Naive thymus-derived CD4-positive, alpha-beta T cell (primary cell): ENCODE measurements around the gene DACT2. TPM values are rescaled to one million over a fixed set of nuclear protein-coding genes. Genes with fewer than 3 reads are reported as not detected.

Source experiments
- ATAC-seq: fragments of 150-1000 bp; cut with Tn5 transposase; 2 replicates; pipeline ENCODE4 v1.10.0; 2021; ENCODE audit warnings: mild to moderate bottlenecking, moderate library complexity
- CTCF ChIA-PET: fragments of 350-600 bp; sonication (Branson Sonifier 250); formaldehyde crosslinking; loops from one replicate; lab custom pipeline; 2021; ENCODE audit warnings: antibody characterized with exemption; lab: Charles Lee
- POLR2A ChIA-PET: fragments of 350-600 bp; sonication (Branson Sonifier 250); formaldehyde crosslinking; loops from one replicate; lab custom pipeline; 2021; ENCODE audit warnings: antibody characterized with exemption, inconsistent platforms; lab: Charles Lee
- DNase-seq, 9 donors: peaks; one replicate each; pipeline versions ENCODE4 v3.0.0 to v3.0.0-alpha.2; 2020 to 2022; ENCODE audit warnings: mixed read lengths in 1 of 9
- H3K27ac ChIP-seq: one replicate; pipeline ENCODE4 v1.7.0; 2013; ENCODE audit warnings: mild to moderate bottlenecking, low read depth, low read length, moderate library complexity
- H3K27me3 ChIP-seq, 2 donors: one replicate each; pipeline ENCODE4 v1.7.0; 2013; ENCODE audit warnings: low read length in 2 of 2, mild to moderate bottlenecking in 2 of 2, moderate library complexity in 2 of 2; ENCODE audit not compliant: control insufficient read depth in 2 of 2, insufficient read depth in 2 of 2
- H3K36me3 ChIP-seq, 3 experiments: 1 replicate in 2 of 3; 2 replicates in 1 of 3; pipeline ENCODE4 v1.7.0; 2013; ENCODE audit warnings: low read length in 3 of 3, mild to moderate bottlenecking in 3 of 3, moderate library complexity in 1 of 3; ENCODE audit not compliant: insufficient read depth in 3 of 3, control insufficient read depth in 2 of 3
- H3K4me1 ChIP-seq, 2 donors: one replicate each; pipeline ENCODE4 v1.7.0; 2013; ENCODE audit warnings: low read length in 2 of 2, mild to moderate bottlenecking in 2 of 2, moderate library complexity in 1 of 2; ENCODE audit not compliant: control insufficient read depth in 2 of 2, insufficient read depth in 2 of 2
- H3K4me3 ChIP-seq: 2 replicates; pipeline ENCODE4 v1.7.0; 2013; ENCODE audit warnings: mild to moderate bottlenecking, low read length
- H3K9me3 ChIP-seq, 3 experiments: 1 replicate in 2 of 3; 2 replicates in 1 of 3; pipeline ENCODE4 v1.7.0; 2013; ENCODE audit warnings: low read length in 3 of 3; ENCODE audit not compliant: control insufficient read depth in 2 of 3
- H3K27ac Mint-ChIP-seq, 9 donors: one replicate each; pipeline ENCODE4 v1.8.0; 2020 to 2022; ENCODE audit warnings: mixed read lengths in 9 of 9, mild to moderate bottlenecking in 8 of 9, moderate library complexity in 5 of 9, inconsistent platforms in 2 of 9
- H3K27me3 Mint-ChIP-seq, 5 donors: one replicate each; pipeline ENCODE4 v1.8.0; 2021 to 2022; ENCODE audit warnings: mixed read lengths in 5 of 5, mild to moderate bottlenecking in 1 of 5
- H3K36me3 Mint-ChIP-seq, 5 donors: one replicate each; pipeline ENCODE4 v1.8.0; 2020 to 2022; ENCODE audit warnings: mixed read lengths in 5 of 5, mild to moderate bottlenecking in 3 of 5, inconsistent platforms in 1 of 5
- H3K4me1 Mint-ChIP-seq, 7 donors: one replicate each; pipeline ENCODE4 v1.8.0; 2020 to 2022; ENCODE audit warnings: mixed read lengths in 7 of 7, mild to moderate bottlenecking in 3 of 7, inconsistent platforms in 1 of 7
- H3K4me3 Mint-ChIP-seq, 10 donors: one replicate each; pipeline ENCODE4 v1.8.0; 2020 to 2022; ENCODE audit warnings: mild to moderate bottlenecking in 10 of 10, mixed read lengths in 10 of 10, moderate library complexity in 6 of 10, inconsistent platforms in 2 of 10
- H3K9me3 Mint-ChIP-seq, 11 donors: one replicate each; pipeline ENCODE4 v1.8.0; 2020 to 2022; ENCODE audit warnings: mixed read lengths in 11 of 11, mild to moderate bottlenecking in 4 of 11, inconsistent platforms in 1 of 11, moderate library complexity in 1 of 11
- intact Hi-C, 2 donors: fragments of 100-400 bp; cut with micrococcal nuclease; formaldehyde crosslinking; loops; one replicate each; pipeline ENCODE4 v1.15.1; 2023
- polyA plus RNA-seq, 2 donors: library from polyadenylated mRNA; unstranded; fragments of 300-500 nt; fragmentation: Illumina TruSeq; gene quantifications; one replicate each; pipeline ENCODE4 v1.2.3, GENCODE V29; 2021
- total RNA-seq, 6 experiments: library from RNA in 5 of 6; stranded (reverse) in 5 of 6; gene quantifications; 1 replicate in 5 of 6; 2 replicates in 1 of 6; pipeline ENCODE4 v1.2.3 and lab custom pipeline; 2021 to 2026

Gene DACT2
- total and polyA plus RNA-seq, 7 experiments from 2014 or later = 0.65 TPM; not detected in 6

DNA sequence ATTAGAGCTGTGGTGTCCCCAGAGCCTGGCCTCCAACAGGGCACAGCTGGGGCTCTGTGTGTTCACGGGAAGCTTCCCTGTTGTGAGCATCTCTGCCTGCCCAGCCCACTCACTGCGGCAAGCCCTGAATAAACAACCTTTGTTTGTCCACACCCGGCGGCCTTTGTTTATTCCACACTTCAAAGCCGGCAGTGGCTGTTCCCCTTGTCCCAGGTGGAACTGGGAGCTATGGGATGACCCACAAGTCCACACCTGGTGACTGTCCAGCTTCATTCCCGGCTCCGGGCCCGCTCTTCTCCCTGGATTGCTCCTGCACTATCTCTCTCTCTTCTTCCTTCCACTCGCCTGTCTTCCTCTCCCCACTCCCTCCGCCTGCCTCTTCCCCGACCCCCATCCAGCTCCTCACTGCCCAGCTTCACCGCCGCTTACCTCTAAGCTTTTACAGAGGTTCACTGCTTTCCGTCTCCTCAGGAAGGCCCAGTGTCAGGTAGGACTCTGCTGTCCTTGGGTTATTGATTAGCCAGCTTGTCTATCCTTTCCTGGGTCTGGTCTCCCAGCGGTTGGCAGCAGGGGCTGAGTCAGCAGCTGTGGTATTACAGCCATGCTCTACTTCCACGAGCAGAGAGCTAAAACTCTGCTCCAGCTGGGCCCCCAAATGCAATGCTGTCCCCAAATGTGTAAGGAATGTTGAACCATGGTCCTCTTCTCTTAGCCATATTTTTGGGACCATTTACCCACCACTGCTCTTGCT lies 17.8 kb downstream of the DACT2 start:
- CTCF ChIA-PET = no interaction called here
- Histone ChIP-seq H3K27ac (no peak overlapping the region), H3K4me1 (no peaks in the 10 kb centered on the region), H3K4me3 (no peak overlapping the region), H3K27me3 (no peaks in the 10 kb centered on the region), H3K36me3 (no peaks in the 10 kb centered on the region), H3K9me3 (no peaks in the 10 kb centered on the region)
- no peaks in the 10 kb centered on the region for H3K4me1 Mint-ChIP-seq
- intact Hi-C loops = no loop called here
- no peak for DNase-seq
- H3K36me3 Mint-ChIP-seq = no peaks in the 10 kb centered on the region
- H3K27ac Mint-ChIP-seq = no peak overlapping the region
- H3K9me3 Mint-ChIP-seq = no peaks in the 10 kb centered on the region
- peaks cover 0 to 49% (median 10%) of the 10 kb centered on the region in 5 donors for H3K27me3 Mint-ChIP-seq
- no peak overlapping the region for H3K4me3 Mint-ChIP-seq
- POLR2A ChIA-PET = no interaction called here
- ATAC-seq = no peak

DNA sequence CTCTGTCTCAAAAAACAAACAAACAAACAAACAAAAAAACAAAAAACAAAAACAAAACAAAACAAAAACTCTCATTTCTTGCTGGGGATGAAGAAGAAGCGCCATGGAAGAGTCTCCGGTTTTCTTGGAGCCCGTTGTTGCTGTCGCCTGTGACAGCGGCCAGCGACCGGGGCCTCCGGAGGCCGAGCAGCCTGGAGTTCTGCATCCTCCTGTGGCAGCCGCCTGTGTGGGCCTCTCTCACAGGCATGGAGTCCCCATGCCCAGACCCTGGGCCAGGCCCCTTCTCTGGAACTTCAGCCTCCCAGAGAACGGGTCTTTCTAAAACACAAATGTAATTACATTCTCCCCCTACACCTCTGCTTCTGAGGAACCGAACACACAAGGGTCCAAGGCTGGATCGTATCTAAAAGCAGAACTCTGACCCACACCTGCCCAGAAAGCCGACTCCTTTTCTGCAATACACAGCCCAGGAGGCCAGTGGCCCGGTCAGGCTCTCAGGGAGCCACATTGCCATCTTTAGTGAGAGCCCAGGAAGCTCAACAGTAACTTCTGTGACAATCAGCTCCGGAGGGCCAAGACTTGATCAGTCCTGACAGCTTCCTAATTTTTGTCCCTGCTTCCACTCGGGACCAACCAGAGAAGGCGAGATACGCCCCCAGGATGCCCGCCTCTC lies 18.5 kb downstream of the DACT2 start:
- no peak for ATAC-seq
- H3K27me3 Mint-ChIP-seq = peaks cover 0 to 49% (median 12%) of the 10 kb centered on the region in 5 donors
- intact Hi-C loops = no loop called here

GRCh38 chr6:168299541-168300511 lies 19.8 kb downstream of the DACT2 start:
- H3K36me3 Mint-ChIP-seq = no peaks in the 10 kb centered on the region
- H3K9me3 ChIP-seq = no peaks in the 10 kb centered on the region
- POLR2A ChIA-PET = no interaction called here
- H3K27ac ChIP-seq = no peak overlapping the region
- DNase-seq = no peak
- no peak overlapping the region for H3K4me3 ChIP-seq
- intact Hi-C loops = no loop called here
- no peaks in the 10 kb centered on the region for H3K4me1 ChIP-seq
- H3K27me3 ChIP-seq = no peaks in the 10 kb centered on the region
- H3K27me3 Mint-ChIP-seq = peaks cover 10 to 57% (median 12%) of the 10 kb centered on the region in 5 donors
- no peaks in the 10 kb centered on the region for H3K36me3 ChIP-seq
- CTCF ChIA-PET = no interaction called here
- peak; percentile 34 for ATAC-seq
- no peaks in the 10 kb centered on the region for H3K9me3 Mint-ChIP-seq
- no peaks in the 10 kb centered on the region for H3K4me1 Mint-ChIP-seq
- H3K4me3 Mint-ChIP-seq = no peak overlapping the region
- H3K27ac Mint-ChIP-seq = no peak overlapping the region

More for the DNA sequence above, 18.5 kb downstream of the DACT2 start:
- Histone ChIP-seq H3K4me3 (no peak overlapping the region), H3K27ac (no peak overlapping the region), H3K9me3 (no peaks in the 10 kb centered on the region), H3K36me3 (no peaks in the 10 kb centered on the region), H3K4me1 (no peaks in the 10 kb centered on the region), H3K27me3 (no peaks in the 10 kb centered on the region)
- no peak overlapping the region for H3K4me3 Mint-ChIP-seq
- DNase-seq = no peak
- no peaks in the 10 kb centered on the region for H3K4me1 Mint-ChIP-seq
- ChIA-PET CTCF (no interaction called here), POLR2A (no interaction called here)
- H3K36me3 Mint-ChIP-seq = no peaks in the 10 kb centered on the region
- H3K27ac Mint-ChIP-seq = no peak overlapping the region
- no peaks in the 10 kb centered on the region for H3K9me3 Mint-ChIP-seq

GRCh38 chr6:168297643-168298042 lies 21.9 kb downstream of the DACT2 start:
- Histone ChIP-seq H3K9me3 (no peaks in the 10 kb centered on the region), H3K27me3 (no peaks in the 10 kb centered on the region), H3K27ac (no peak overlapping the region), H3K36me3 (no peaks in the 10 kb centered on the region), H3K4me1 (no peaks in the 10 kb centered on the region), H3K4me3 (no peak overlapping the region)
- CTCF ChIA-PET = no interaction called here
- Mint-ChIP-seq H3K4me1 (no peaks in the 10 kb centered on the region), H3K4me3 (no peak overlapping the region), H3K27ac (no peak overlapping the region), H3K27me3 (peaks cover 10 to 45% (median 11%) of the 10 kb centered on the region in 5 donors), H3K36me3 (no peaks in the 10 kb centered on the region), H3K9me3 (no peaks in the 10 kb centered on the region)
- ATAC-seq (no peak), DNase-seq (no peak)
- intact Hi-C loops = no loop called here
- POLR2A ChIA-PET = no interaction called here

- no peaks in the 10 kb centered on the region for H3K4me1 Mint-ChIP-seq
- H3K27ac Mint-ChIP-seq = no peak overlapping the region
- no peak overlapping the region for H3K27ac ChIP-seq
- H3K4me3 Mint-ChIP-seq = no peak overlapping the region
- ATAC-seq (no peak), DNase-seq (no peak)
- H3K36me3 Mint-ChIP-seq = no peaks in the 10 kb centered on the region
- CTCF ChIA-PET = no interaction called here
- H3K4me3 ChIP-seq = no peak overlapping the region
- H3K4me1 ChIP-seq = no peaks in the 10 kb centered on the region
- H3K9me3 ChIP-seq = no peaks in the 10 kb centered on the region
- POLR2A ChIA-PET = no interaction called here
- H3K36me3 ChIP-seq = no peaks in the 10 kb centered on the region
- H3K9me3 Mint-ChIP-seq = no peaks in the 10 kb centered on the region
- H3K27me3 Mint-ChIP-seq = peaks cover 4 to 25% (median 10%) of the 10 kb centered on the region in 5 donors
- intact Hi-C loops = no loop called here
- no peaks in the 10 kb centered on the region for H3K27me3 ChIP-seq
Measured at GRCh38 chr6:168294901-168295300, 24.7 kb downstream of the DACT2 start.

DNA sequence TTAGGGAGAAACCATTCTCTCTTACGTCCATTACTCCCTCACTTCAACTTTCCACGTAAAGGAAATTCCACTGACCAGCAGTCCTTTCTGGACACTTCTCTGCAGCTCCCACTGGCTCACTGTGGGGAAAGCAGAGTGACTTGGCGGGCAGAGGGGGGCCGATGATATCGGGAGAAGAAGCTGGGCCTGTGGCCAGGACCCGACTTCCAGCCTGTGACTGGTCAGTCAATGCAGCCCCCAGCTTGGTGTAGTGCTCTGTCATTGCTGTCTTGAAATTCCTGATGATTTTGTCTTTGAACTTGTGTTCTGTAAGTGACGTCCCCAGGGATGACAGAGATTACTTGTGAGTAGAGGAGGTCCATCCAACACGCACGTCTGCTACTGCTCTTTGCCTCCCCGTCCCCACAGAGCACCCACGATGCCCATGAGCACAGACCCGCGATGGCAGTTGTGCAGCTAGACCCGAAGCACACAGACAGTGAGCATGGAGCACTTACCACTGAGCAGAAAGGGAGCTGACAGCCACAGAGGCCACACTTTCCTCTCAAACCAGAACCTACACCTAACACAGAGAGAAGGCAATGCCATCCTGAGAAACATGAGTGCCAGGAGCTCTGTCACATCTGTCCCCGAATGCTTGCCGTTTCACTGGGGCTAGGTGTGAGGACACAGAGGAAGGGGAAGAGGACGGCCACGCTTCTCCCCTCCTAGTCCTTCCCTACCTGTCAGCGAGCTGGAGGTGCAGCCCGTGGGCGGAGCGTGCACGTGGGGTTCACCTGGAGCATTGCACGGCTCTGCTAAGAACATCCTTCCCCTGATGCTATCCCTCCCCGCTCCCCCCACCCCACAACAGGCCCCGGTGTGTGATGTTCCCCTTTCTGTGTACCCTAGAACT lies 25.7 kb downstream of the DACT2 start:
- Histone ChIP-seq H3K4me3 (no peak overlapping the region), H3K27ac (no peak overlapping the region), H3K27me3 (no peaks in the 10 kb centered on the region), H3K9me3 (no peaks in the 10 kb centered on the region), H3K36me3 (no peaks in the 10 kb centered on the region), H3K4me1 (no peaks in the 10 kb centered on the region)
- H3K9me3 Mint-ChIP-seq = no peaks in the 10 kb centered on the region
- H3K27me3 Mint-ChIP-seq = peaks cover 4 to 22% (median 10%) of the 10 kb centered on the region in 5 donors
- H3K4me3 Mint-ChIP-seq = no peak overlapping the region
- no peak overlapping the region for H3K27ac Mint-ChIP-seq
- ChIA-PET POLR2A (no interaction called here), CTCF (no interaction called here)
- no peak for ATAC-seq
- H3K4me1 Mint-ChIP-seq = no peaks in the 10 kb centered on the region
- no peak for DNase-seq
- intact Hi-C loops = no loop called here
- no peaks in the 10 kb centered on the region for H3K36me3 Mint-ChIP-seq
